Glutamatergic neuron (in vitro differentiated cells): Measurements from ENCODE around the gene TIMP1. TPM values are rescaled to one million over a fixed set of nuclear protein-coding genes. Genes with fewer than 3 reads are reported as not detected.

Experiments used
- DNase-seq: peaks from one replicate; pipeline ENCODE4 v3.0.0; 2022
- H3K27ac Mint-ChIP-seq: one replicate; pipeline ENCODE4 v1.8.0; 2020; ENCODE audit warnings: mild to moderate bottlenecking, mixed read lengths, inconsistent platforms; ENCODE audit not compliant: unreplicated experiment
- H3K27me3 Mint-ChIP-seq: one replicate; pipeline ENCODE4 v1.8.0; 2020; ENCODE audit warnings: mild to moderate bottlenecking, moderate library complexity, mixed read lengths, inconsistent platforms; ENCODE audit not compliant: unreplicated experiment
- H3K36me3 Mint-ChIP-seq: one replicate; pipeline ENCODE4 v1.8.0; 2020; ENCODE audit warnings: mild to moderate bottlenecking, mixed read lengths, inconsistent platforms; ENCODE audit not compliant: unreplicated experiment
- H3K4me1 Mint-ChIP-seq: one replicate; pipeline ENCODE4 v1.8.0; 2020; ENCODE audit warnings: mild to moderate bottlenecking, low read depth, mixed read lengths, inconsistent platforms; ENCODE audit not compliant: unreplicated experiment
- H3K4me3 Mint-ChIP-seq: one replicate; pipeline ENCODE4 v1.8.0; 2020; ENCODE audit warnings: mild to moderate bottlenecking, mixed read lengths, inconsistent platforms; ENCODE audit not compliant: unreplicated experiment
- H3K9me3 Mint-ChIP-seq: one replicate; pipeline ENCODE4 v1.8.0; 2020; ENCODE audit warnings: mild to moderate bottlenecking, moderate library complexity, mixed read lengths, inconsistent platforms; ENCODE audit not compliant: unreplicated experiment
- CTCF ChIP-seq: fragments of 200-600 bp; sonication (generic); IDR thresholded peaks from one replicate; pipeline ENCODE4 v1.5.0; 2021; ENCODE audit not compliant: partially characterized antibody, unreplicated experiment
- total RNA-seq: library from RNA; stranded (reverse); fragmentation: NEBNext Ultra II Directional; extraction: Animal tissue kit (Norgen Biotek cat#: 25700); gene quantifications from one replicate; pipeline ENCODE4 v1.2.1, GENCODE V29; 2021; ENCODE audit not compliant: unreplicated experiment

Gene TIMP1
- total RNA-seq, 1 donor from 2014 or later, result 5.9 TPM

GRCh38 chrX:47568656-47569295 is 13.5 kb upstream of the TIMP1 start:
- no peak for DNase-seq

GRCh38 chrX:47570794-47571193 is 11.4 kb upstream of the TIMP1 start:
- DNase-seq, result no peak
- peaks cover 2% of the 10 kb centered on the region for H3K27me3 Mint-ChIP-seq
- H3K9me3 Mint-ChIP-seq, result peaks cover 3% of the 10 kb centered on the region
- H3K27ac Mint-ChIP-seq, result no peak overlapping the region
- peaks cover 2% of the 10 kb centered on the region for H3K4me1 Mint-ChIP-seq
- TF ChIP-seq CTCF, result no peak
- no peak overlapping the region for H3K4me3 Mint-ChIP-seq
- H3K36me3 Mint-ChIP-seq, result no peaks in the 10 kb centered on the region

More at GRCh38 chrX:47568656-47569295, 13.5 kb upstream of the TIMP1 start:
- Mint-ChIP-seq H3K9me3 (peaks cover 3% of the 10 kb centered on the region), H3K4me3 (no peak overlapping the region), H3K27ac (no peak overlapping the region), H3K36me3 (no peaks in the 10 kb centered on the region), H3K27me3 (peaks cover 2% of the 10 kb centered on the region), H3K4me1 (peaks cover 2% of the 10 kb centered on the region)
- TF ChIP-seq CTCF, result peak; percentile 35

GRCh38 chrX:47571215-47571614 is 11.0 kb upstream of the TIMP1 start:
- Mint-ChIP-seq H3K27me3 (peaks cover 3% of the 10 kb centered on the region), H3K4me3 (no peak overlapping the region), H3K9me3 (peaks cover 3% of the 10 kb centered on the region), H3K27ac (no peak overlapping the region), H3K4me1 (peaks cover 2% of the 10 kb centered on the region), H3K36me3 (no peaks in the 10 kb centered on the region)
- DNase-seq, result no peak
- no peak for TF ChIP-seq CTCF

GRCh38 chrX:47571896-47572295 is 10.3 kb upstream of the TIMP1 start:
- Mint-ChIP-seq H3K4me3 (no peak overlapping the region), H3K9me3 (peaks cover 4% of the 10 kb centered on the region), H3K4me1 (peaks cover 2% of the 10 kb centered on the region), H3K36me3 (no peaks in the 10 kb centered on the region), H3K27ac (no peak overlapping the region), H3K27me3 (peaks cover 4% of the 10 kb centered on the region)
- TF ChIP-seq CTCF, result no peak
- no peak for DNase-seq

- H3K36me3 Mint-ChIP-seq, result no peaks in the 10 kb centered on the region
- H3K4me3 Mint-ChIP-seq, result no peak overlapping the region
- no peak for DNase-seq
- TF ChIP-seq CTCF, result no peak
- peaks cover 6% of the 10 kb centered on the region for H3K27me3 Mint-ChIP-seq
- no peak overlapping the region for H3K27ac Mint-ChIP-seq
- H3K4me1 Mint-ChIP-seq, result peaks cover 2% of the 10 kb centered on the region
- H3K9me3 Mint-ChIP-seq, result peaks cover 5% of the 10 kb centered on the region
These were observed 9.4 kb upstream of the TIMP1 start for GRCh38 chrX:47572773-47573340.
